Measurements from ENCODE around the gene DENND4A.

Gene DENND4A

DNA sequence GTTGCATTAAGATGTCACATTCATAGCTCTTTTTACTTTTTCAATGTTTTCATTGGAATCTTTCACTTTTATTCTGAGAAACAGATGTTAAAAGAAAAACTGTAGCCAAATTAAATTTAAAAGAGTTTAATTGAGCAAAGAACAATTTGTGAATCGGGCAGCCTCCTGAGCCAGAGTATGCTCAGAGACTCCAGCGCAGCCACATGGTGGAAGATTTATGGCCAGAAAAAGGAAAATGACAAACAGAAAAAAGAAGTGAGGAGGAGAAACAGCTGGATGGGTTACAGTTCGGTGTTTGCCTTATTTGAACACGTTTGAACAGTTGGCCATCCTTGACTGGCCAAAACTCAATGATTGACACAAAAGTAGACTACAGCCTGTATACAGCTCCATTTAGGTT lies 43.4 kb upstream of the DENND4A start:
- TF ChIP-seq, protein P1, sequence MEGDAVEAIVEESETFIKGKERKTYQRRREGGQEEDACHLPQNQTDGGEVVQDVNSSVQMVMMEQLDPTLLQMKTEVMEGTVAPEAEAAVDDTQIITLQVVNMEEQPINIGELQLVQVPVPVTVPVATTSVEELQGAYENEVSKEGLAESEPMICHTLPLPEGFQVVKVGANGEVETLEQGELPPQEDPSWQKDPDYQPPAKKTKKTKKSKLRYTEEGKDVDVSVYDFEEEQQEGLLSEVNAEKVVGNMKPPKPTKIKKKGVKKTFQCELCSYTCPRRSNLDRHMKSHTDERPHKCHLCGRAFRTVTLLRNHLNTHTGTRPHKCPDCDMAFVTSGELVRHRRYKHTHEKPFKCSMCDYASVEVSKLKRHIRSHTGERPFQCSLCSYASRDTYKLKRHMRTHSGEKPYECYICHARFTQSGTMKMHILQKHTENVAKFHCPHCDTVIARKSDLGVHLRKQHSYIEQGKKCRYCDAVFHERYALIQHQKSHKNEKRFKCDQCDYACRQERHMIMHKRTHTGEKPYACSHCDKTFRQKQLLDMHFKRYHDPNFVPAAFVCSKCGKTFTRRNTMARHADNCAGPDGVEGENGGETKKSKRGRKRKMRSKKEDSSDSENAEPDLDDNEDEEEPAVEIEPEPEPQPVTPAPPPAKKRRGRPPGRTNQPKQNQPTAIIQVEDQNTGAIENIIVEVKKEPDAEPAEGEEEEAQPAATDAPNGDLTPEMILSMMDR (IDR thresholded peaks at IDR 0.05; ENCODE audit: insufficient read depth, missing control alignments) = no peak
- FAIRE-seq (no peak), DNase-seq (ENCODE audit: insufficient read length, low spot score) (no peak)

DNA sequence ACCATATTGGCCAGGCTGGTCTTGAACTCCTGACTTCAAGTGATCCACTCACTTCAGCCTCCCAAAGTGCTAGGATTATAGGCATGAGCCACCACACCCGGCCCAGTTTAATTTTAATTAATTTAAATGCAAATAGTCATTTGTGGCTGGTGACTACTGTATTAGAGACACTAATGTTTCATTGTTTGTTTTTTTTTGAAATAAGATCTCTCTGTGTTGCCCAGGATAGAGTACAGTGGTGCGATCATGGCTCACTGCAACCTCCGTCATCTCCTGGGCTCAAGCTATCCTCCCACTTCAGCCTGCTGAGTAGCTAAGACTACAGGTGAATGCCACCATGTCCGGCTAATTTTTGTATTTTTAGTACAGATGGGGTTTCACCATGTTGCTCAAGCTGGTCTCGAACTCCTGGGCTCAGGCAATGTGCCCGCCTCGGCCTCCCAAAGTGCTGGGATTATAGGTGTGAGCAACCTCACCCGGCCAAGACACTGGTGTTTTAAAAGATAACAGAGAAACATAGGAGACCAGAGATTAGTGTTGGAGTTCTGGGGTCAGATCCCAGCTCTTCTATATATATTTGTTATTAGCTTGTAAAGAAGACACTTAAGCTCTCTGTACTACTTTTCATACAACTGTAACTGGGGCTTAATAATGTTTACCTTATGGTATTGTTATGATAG lies 42.6 kb upstream of the DENND4A start:
- FAIRE-seq = no peak
- no peak for DNase-seq (ENCODE audit: insufficient read length, low spot score)
- TF ChIP-seq, protein P1 (IDR thresholded peaks at IDR 0.05; ENCODE audit: insufficient read depth, missing control alignments) = no peak

DNA sequence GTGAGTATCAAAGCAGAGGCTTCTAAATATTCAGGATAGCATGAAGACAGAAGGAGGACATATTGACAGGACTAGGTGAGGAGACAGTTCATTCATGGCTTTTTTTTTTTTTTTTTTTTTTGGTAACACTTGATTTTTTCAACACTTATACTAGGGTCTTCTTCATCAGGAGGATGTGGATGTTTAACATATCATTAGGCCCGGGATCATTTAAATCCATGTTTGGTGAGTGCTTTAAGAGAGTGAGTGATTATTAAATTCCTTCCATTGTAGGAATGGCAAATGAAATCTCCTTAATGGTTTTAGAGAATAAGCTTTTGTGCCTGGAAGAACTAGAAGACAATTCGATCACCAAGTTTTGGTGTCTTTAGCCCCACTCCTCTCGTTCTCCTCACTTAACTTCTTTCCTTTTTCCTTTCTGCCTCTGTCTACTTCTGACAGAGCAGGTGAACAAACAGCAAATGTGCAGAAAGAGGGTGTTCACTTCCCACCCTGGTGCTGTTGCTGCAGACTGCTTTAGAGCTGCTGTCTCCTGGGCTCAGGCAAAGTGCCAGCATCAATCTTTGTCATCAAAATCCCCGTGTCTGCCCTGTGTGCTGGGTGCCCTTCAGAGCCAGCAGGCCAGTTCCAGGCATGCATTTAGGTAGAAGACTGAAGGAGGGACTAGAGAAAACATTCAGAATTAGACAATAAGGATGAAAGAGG lies 41.6 kb upstream of the DENND4A start:
- no peak for FAIRE-seq
- TF ChIP-seq, protein P1 (IDR thresholded peaks at IDR 0.05; ENCODE audit: insufficient read depth, missing control alignments) = no peak
- no peak for DNase-seq (ENCODE audit: insufficient read length, low spot score)

DNA sequence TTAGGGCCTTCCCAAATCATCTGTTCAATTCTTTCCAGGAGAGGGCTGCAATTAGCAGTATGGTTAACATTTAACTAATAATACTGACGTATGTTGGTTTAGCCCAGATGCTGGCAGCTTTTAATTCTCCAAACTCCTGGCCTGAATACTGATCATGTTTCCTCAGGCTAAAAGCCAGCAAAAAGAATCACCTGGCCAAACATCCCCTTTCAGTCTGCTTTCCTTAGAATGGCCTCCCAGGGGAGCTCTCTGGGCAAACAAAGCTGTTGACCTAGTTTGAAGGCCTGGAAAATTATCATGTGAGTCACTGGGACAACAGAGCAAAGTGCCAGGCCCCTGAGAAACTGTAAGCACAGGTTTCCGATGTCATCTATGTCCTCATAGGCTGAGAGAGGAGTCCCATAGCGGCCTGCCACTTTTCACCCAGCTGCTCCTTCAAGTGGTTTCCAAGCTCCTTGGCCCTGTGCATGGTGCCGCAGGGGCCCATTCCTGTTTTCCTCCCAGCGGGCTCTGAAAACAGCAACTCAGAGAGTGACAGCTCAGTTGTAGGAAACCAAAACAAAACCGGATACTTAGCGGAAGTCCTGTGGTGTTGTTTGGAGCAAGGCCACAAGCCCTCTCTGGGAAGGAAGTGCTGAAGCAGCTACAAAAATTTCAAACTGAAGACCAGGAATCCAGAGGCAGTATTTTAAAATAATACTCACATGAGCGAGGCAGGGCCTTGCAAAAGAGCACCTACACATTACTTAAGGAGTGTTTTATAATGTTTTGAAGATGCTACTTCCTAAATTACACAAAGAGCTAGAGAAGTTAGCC lies 40.7 kb upstream of the DENND4A start:
- no peak for DNase-seq (ENCODE audit: insufficient read length, low spot score)
- no peak for FAIRE-seq
- TF ChIP-seq, protein P1 (IDR thresholded peaks at IDR 0.05; ENCODE audit: insufficient read depth, missing control alignments) = no peak

DNA sequence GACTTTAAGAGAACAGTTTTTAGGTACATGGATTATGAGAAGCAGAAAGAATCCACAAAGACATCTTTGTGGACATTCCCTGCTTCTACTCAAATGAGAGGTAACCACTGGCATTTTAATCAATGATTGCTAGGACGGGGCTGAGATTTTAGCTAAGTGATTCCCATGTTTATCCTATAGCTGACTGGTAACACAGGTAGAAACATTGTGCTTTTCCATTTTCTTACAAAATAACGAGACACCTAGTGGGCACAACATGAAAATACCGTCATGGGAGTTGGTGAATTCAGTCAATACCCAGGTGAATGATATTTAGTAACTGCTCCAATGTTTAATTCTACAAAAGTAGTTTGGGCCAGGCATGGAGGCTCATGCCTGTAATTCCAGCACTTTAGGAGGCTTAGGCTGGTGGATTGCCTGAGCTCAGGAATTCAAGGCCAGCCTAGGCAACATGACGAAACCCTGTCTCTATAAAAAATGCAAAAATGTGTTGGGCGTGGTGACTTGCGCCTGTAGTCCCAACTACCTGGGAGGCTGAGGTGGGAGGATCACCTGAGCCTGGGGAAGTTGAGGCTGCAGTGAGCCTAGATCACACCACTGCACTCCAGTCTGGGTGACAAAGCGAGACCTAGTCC lies 37.2 kb upstream of the DENND4A start:
- no peak for DNase-seq (ENCODE audit: insufficient read length, low spot score)
- TF ChIP-seq, protein P1 (IDR thresholded peaks at IDR 0.05; ENCODE audit: insufficient read depth, missing control alignments) = peak; percentile 59
- FAIRE-seq = no peak

DNA sequence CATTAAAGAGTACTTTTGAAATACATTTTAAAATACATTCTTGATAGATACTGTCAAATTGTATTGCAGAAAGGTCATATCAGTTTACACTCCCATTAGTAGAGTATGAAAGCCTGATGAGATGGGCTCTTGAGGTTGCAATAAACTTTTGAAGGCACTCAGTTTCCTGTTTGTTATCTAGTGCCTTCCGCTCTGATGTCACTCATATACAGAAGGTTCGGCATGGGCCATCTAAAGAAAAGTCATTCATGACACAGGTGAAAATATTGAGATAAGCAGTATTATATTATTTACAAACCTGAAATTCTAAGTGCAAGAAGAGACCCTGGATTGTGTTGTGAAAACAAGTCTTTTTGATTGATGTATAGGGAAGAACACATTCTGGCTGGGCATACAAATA lies 36.5 kb upstream of the DENND4A start:
- no peak for DNase-seq (ENCODE audit: insufficient read length, low spot score)
- TF ChIP-seq, protein P1 (IDR thresholded peaks at IDR 0.05; ENCODE audit: insufficient read depth, missing control alignments) = no peak
- FAIRE-seq = no peak
